HepG2 (cell line): ENCODE data around the gene JSRP1. TPM values are rescaled to one million over a fixed set of nuclear protein-coding genes. Genes with fewer than 3 reads are reported as not detected.

Experiments used
- BCLAF1 ChIP-seq: fragments of 450-650 bp; IDR thresholded peaks from 2 replicates; pipeline ENCODE4 v1.6.1; 2017; ENCODE audit warnings: mild to moderate bottlenecking
- CEBPB ChIP-seq: IDR thresholded peaks from 2 replicates; pipeline ENCODE4 v1.6.1; 2011; ENCODE audit warnings: low read depth, low read length, improper control_type of control experiment, borderline replicate concordance
- FOXO1 ChIP-seq: sonication (generic); formaldehyde crosslinking; IDR thresholded peaks from 2 replicates; pipeline ENCODE4 v1.4.0; 2020; ENCODE audit warnings: missing genetic modification reagents
- HINFP ChIP-seq: sonication (generic); formaldehyde crosslinking; IDR thresholded peaks from 2 replicates; pipeline ENCODE4 v1.4.0; 2020; ENCODE audit warnings: low read depth, mild to moderate bottlenecking, missing genetic modification reagents
- MAX ChIP-seq: IDR thresholded peaks from 2 replicates; pipeline ENCODE4 v1.6.1; 2012; ENCODE audit warnings: inconsistent platforms
- MNT ChIP-seq: fragments of 450-650 bp; IDR thresholded peaks from 2 replicates; pipeline ENCODE4 v1.6.1; 2016
- MYNN ChIP-seq: sonication (generic); formaldehyde crosslinking; IDR thresholded peaks from 2 replicates; pipeline ENCODE4 v1.4.0; 2020; ENCODE audit warnings: mild to moderate bottlenecking, low read depth, missing genetic modification reagents
- ONECUT2 ChIP-seq: sonication (generic); formaldehyde crosslinking; IDR thresholded peaks from 2 replicates; pipeline ENCODE4 v1.4.0; 2020; ENCODE audit warnings: missing genetic modification reagents
- PHF5A ChIP-seq: IDR thresholded peaks from one replicate; pipeline ENCODE4 v1.6.1; 2018; ENCODE audit warnings: low read depth, missing genetic modification reagents; ENCODE audit not compliant: unreplicated experiment
- PRDM10 ChIP-seq: sonication (generic); formaldehyde crosslinking; IDR thresholded peaks from 2 replicates; pipeline ENCODE4 v1.4.0; 2020; ENCODE audit warnings: low read depth, missing genetic modification reagents
- RCOR2 ChIP-seq: IDR thresholded peaks from 2 replicates; pipeline ENCODE4 v1.6.1; 2016; ENCODE audit warnings: missing biosample characterization, missing genetic modification reagents
- ZBTB42 ChIP-seq: sonication (generic); formaldehyde crosslinking; IDR thresholded peaks from 2 replicates; pipeline ENCODE4 v1.5.0; 2020; ENCODE audit warnings: mild to moderate bottlenecking, missing genetic modification reagents
- ZFP91 ChIP-seq: sonication (generic); formaldehyde crosslinking; IDR thresholded peaks from 2 replicates; pipeline ENCODE4 v1.9.0; 2022; ENCODE audit warnings: missing genetic modification reagents, mild to moderate bottlenecking, borderline replicate concordance
- ZNF143 ChIP-seq: sonication (generic); formaldehyde crosslinking; IDR thresholded peaks from 2 replicates; pipeline ENCODE4 v1.4.0; 2020; ENCODE audit warnings: missing genetic modification reagents
- ZNF549 ChIP-seq: sonication (generic); formaldehyde crosslinking; IDR thresholded peaks from 2 replicates; pipeline ENCODE4 v1.5.0; 2020; ENCODE audit warnings: missing genetic modification reagents
- ZSCAN5A ChIP-seq: sonication (generic); formaldehyde crosslinking; IDR thresholded peaks from 2 replicates; pipeline ENCODE4 v1.8.0; 2022; ENCODE audit warnings: mild to moderate bottlenecking, missing genetic modification reagents, borderline replicate concordance
- polyA plus RNA-seq, 8 experiments: library from polyadenylated mRNA; depleted of rRNA in 3 of 8; stranded (reverse) in 7 of 8; unstranded in 1 of 8; fragments of >200 nt; fragmentation: Illumina TruSeq in 4 of 8; extraction: Trizol in 4 of 8; gene quantifications; 2 replicates each; pipeline versions ENCODE4 v1.2.1 to v1.2.3, GENCODE V29; 2011 to 2016; ENCODE audit warnings: low read depth in 4 of 8, missing spikeins in 1 of 8, mixed read lengths in 1 of 8; ENCODE audit not compliant: insufficient read depth in 1 of 8
- total RNA-seq, 5 experiments: library from RNA; depleted of rRNA; stranded (reverse); fragments of >200 nt; fragmentation: Illumina TruSeq; extraction: Trizol; gene quantifications; 2 replicates each; pipeline ENCODE4 v1.2.3, GENCODE V29; 2016; ENCODE audit warnings: low read depth in 1 of 5

The JSRP1 gene
- total and polyA plus RNA-seq, 2 of the 13 experiments (the other 11 are each of a cell fraction or from before 2014, with no cell fraction given) = 0.16 to 0.38 TPM

- TF ChIP-seq MAX (peak; percentile 84), CEBPB (no peak), PHF5A (no peak), ZNF143 (no peak), HINFP (CRISPR knock-in tag) (no peak), MNT (no peak), ZBTB42 (CRISPR knock-in tag) (no peak), ZFP91 (0 out of 2 replicates have a peak, but pooled peaks have one; percentile 64), MYNN (no peak), BCLAF1 (no peak), ZSCAN5A (no peak), FOXO1 (CRISPR knock-in tag) (peak; percentile 10; the same call in 1 of the 2 replicates), PRDM10 (CRISPR knock-in tag) (no peak), ONECUT2 (CRISPR knock-in tag) (no peak), ZNF549 (CRISPR knock-in tag) (no peak), RCOR2 (CRISPR knock-in tag) (no peak)
These were observed 32.2 kb upstream of the JSRP1 start (continued) for GRCh38 chr19:2288338-2288817.
